IMR-90 (cell line): ENCODE measurements around the gene CARMIL1. TPM values are rescaled to one million over a fixed set of nuclear protein-coding genes. Genes with fewer than 3 reads are reported as not detected.

Experiments
- ATAC-seq: fragments of 200-7000 bp; cut with Tn5 transposase; 2 replicates; pipeline ENCODE4 v1.9.1; 2020; ENCODE audit warnings: low read depth, mild to moderate bottlenecking, moderate library complexity
- BruUV-seq: library from RNA; stranded (reverse); fragments of 400-500 nt; replicated peaks from 2 replicates; lab custom pipeline; 2021; lab: Mats Ljungman, UMichigan
- CTCF ChIA-PET: fragments of 300-600 bp; formaldehyde crosslinking; extraction: SDS; loops from one replicate; lab custom pipeline; 2021; ENCODE audit warnings: antibody characterized with exemption; lab: Yijun Ruan, JAX
- POLR2A ChIA-PET: fragments of 300-600 bp; sonication (Branson Sonifier 250); formaldehyde crosslinking; loops from one replicate; lab custom pipeline; 2022; ENCODE audit warnings: antibody characterized with exemption; ENCODE audit not compliant: unreplicated experiment; lab: Charles Lee
- DNase-seq: peaks from one replicate; pipeline ENCODE4 v3.0.0; 2013
- H2AFZ ChIP-seq: replicated peaks from 2 replicates; pipeline ENCODE3; 2013; ENCODE audit warnings: low read length, mild to moderate bottlenecking; ENCODE audit not compliant: poor library complexity
- H2AK5ac ChIP-seq: 2 replicates; pipeline ENCODE4 v1.6.1; 2013; ENCODE audit warnings: low read depth, low read length, inconsistent platforms
- H2AK9ac ChIP-seq: replicated peaks from 2 replicates; pipeline ENCODE3; 2013; ENCODE audit warnings: mild to moderate bottlenecking, low read depth, low read length, moderate library complexity; ENCODE audit not compliant: poor library complexity
- H2BK120ac ChIP-seq: 2 replicates; pipeline ENCODE4 v1.6.1; 2013; ENCODE audit warnings: low read depth, low read length, inconsistent platforms
- H2BK15ac ChIP-seq: 3 replicates; pipeline ENCODE4 v1.6.1; 2013; ENCODE audit warnings: low read depth, low read length, inconsistent platforms
- H2BK20ac ChIP-seq: 2 replicates; pipeline ENCODE4 v1.6.1; 2013; ENCODE audit warnings: low read depth, mild to moderate bottlenecking, inconsistent platforms, low read length, moderate library complexity
- H2BK5ac ChIP-seq: 2 replicates; pipeline ENCODE4 v1.6.1; 2013; ENCODE audit warnings: mild to moderate bottlenecking, low read depth, low read length, inconsistent platforms; ENCODE audit not compliant: poor library complexity, severe bottlenecking
- H3K14ac ChIP-seq: replicated peaks from 2 replicates; pipeline ENCODE4 v1.6.1; 2013; ENCODE audit warnings: low read depth, low read length, inconsistent platforms
- H3K18ac ChIP-seq: 2 replicates; pipeline ENCODE4 v1.6.1; 2013; ENCODE audit warnings: low read depth, low read length, control low read depth
- H3K23ac ChIP-seq: 2 replicates; pipeline ENCODE4 v1.6.1; 2013; ENCODE audit warnings: low read depth, low read length, inconsistent platforms
- H3K27ac ChIP-seq: 2 replicates; pipeline ENCODE4 v1.5.1; 2013; ENCODE audit warnings: mild to moderate bottlenecking, control low read depth, low read length; ENCODE audit not compliant: insufficient read depth
- H3K27me3 ChIP-seq: 2 replicates; pipeline ENCODE4 v1.6.1; 2013; ENCODE audit warnings: low read length; ENCODE audit not compliant: control insufficient read depth, insufficient read depth
- H3K36me3 ChIP-seq: 2 replicates; pipeline ENCODE4 v1.6.1; 2013; ENCODE audit warnings: low read length, mixed read lengths; ENCODE audit not compliant: control insufficient read depth, insufficient read depth
- H3K4ac ChIP-seq: 2 replicates; pipeline ENCODE4 v1.6.1; 2013; ENCODE audit warnings: low read depth, low read length, inconsistent platforms
- H3K4me1 ChIP-seq: 2 replicates; pipeline ENCODE4 v1.6.1; 2013; ENCODE audit warnings: low read length, mixed read lengths; ENCODE audit not compliant: control insufficient read depth, insufficient read depth
- H3K4me2 ChIP-seq: 2 replicates; pipeline ENCODE4 v1.6.1; 2013; ENCODE audit warnings: low read depth, mild to moderate bottlenecking, control low read depth, low read length, moderate library complexity
- H3K4me3 ChIP-seq: 2 replicates; pipeline ENCODE4 v1.5.1; 2013; ENCODE audit warnings: low read depth, mild to moderate bottlenecking, control low read depth, low read length, moderate library complexity; ENCODE audit not compliant: insufficient read depth
- H3K56ac ChIP-seq: 2 replicates; pipeline ENCODE4 v1.6.1; 2013; ENCODE audit warnings: low read length, inconsistent platforms; ENCODE audit not compliant: insufficient read depth; ENCODE audit errors: extremely low read depth
- H3K79me1 ChIP-seq, 2 experiments: 2 replicates each; pipeline ENCODE4 v1.6.1; 2013; ENCODE audit warnings: low read length in 2 of 2, inconsistent platforms in 1 of 2, low read depth in 1 of 2
- H3K9ac ChIP-seq: 2 replicates; pipeline ENCODE4 v1.6.1; 2013; ENCODE audit warnings: low read depth, low read length, control low read depth
- H3K9me1 ChIP-seq: 2 replicates; pipeline ENCODE4 v1.6.1; 2013; ENCODE audit warnings: low read length, inconsistent platforms; ENCODE audit not compliant: insufficient read depth
- H3K9me3 ChIP-seq: 2 replicates; pipeline ENCODE4 v1.6.1; 2013; ENCODE audit warnings: low read length; ENCODE audit not compliant: control insufficient read depth, insufficient read depth
- H4K20me1 ChIP-seq: 2 replicates; pipeline ENCODE4 v1.6.1; 2013; ENCODE audit warnings: low read length, inconsistent platforms; ENCODE audit not compliant: insufficient read depth
- H4K5ac ChIP-seq: 2 replicates; pipeline ENCODE4 v1.6.1; 2013; ENCODE audit warnings: mild to moderate bottlenecking, low read depth, low read length, control low read depth
- H4K8ac ChIP-seq, 2 experiments: 2 replicates each; pipeline ENCODE4 v1.6.1; 2013; ENCODE audit warnings: low read depth in 2 of 2, low read length in 2 of 2, control low read depth in 1 of 2, inconsistent platforms in 1 of 2
- H4K91ac ChIP-seq: 2 replicates; pipeline ENCODE4 v1.6.1; 2013; ENCODE audit warnings: low read depth, low read length, inconsistent platforms; ENCODE audit not compliant: insufficient read depth
- BHLHE40 ChIP-seq: fragments of 150-350 bp; IDR thresholded peaks from 2 replicates; pipeline ENCODE4 v1.6.1; 2016; ENCODE audit warnings: mild to moderate bottlenecking, low read depth, low read length
- ELK1 ChIP-seq: fragments of 150-350 bp; IDR thresholded peaks from 2 replicates; pipeline ENCODE4 v1.6.1; 2016; ENCODE audit warnings: low read depth, mild to moderate bottlenecking, low read length, moderate library complexity, borderline replicate concordance
- MAZ ChIP-seq: IDR thresholded peaks from 2 replicates; pipeline ENCODE4 v1.6.1; 2012; ENCODE audit warnings: low read depth, mild to moderate bottlenecking, low read length, improper control_type of control experiment, moderate library complexity, borderline replicate concordance
- NFE2L2 ChIP-seq: fragments of 150-350 bp; IDR thresholded peaks from 2 replicates; pipeline ENCODE4 v1.6.1; 2016; ENCODE audit warnings: low read depth, mild to moderate bottlenecking, low read length
- POLR2A ChIP-seq: IDR thresholded peaks from 2 replicates; pipeline ENCODE4 v1.6.1; 2012; ENCODE audit warnings: mild to moderate bottlenecking, low read depth, low read length
- RAD21 ChIP-seq: IDR thresholded peaks from 2 replicates; pipeline ENCODE4 v1.6.1; 2012; ENCODE audit warnings: low read length, improper control_type of control experiment
- RCOR1 ChIP-seq: IDR thresholded peaks from 2 replicates; pipeline ENCODE4 v1.6.1; 2012; ENCODE audit warnings: mild to moderate bottlenecking, low read length, improper control_type of control experiment; ENCODE audit not compliant: insufficient replicate concordance
- SMC3 ChIP-seq: fragments of 150-350 bp; IDR thresholded peaks from 2 replicates; pipeline ENCODE4 v1.6.1; 2016; ENCODE audit warnings: low read depth, mild to moderate bottlenecking, antibody characterized with exemption, low read length, moderate library complexity
- USF2 ChIP-seq: fragments of 150-350 bp; IDR thresholded peaks from 2 replicates; pipeline ENCODE4 v1.6.1; 2017; ENCODE audit warnings: mild to moderate bottlenecking, antibody characterized with exemption, low read length, low read depth
- WGBS, 2 experiments: methylation state at CpG; one replicate each; pipeline versions ENCODE4 v1.1.5 to v1.1.7; 2013; ENCODE audit warnings: missing lambda C conversion rate in 2 of 2; ENCODE audit not compliant: insufficient read length in 1 of 2; ENCODE audit errors: extremely low coverage in 2 of 2; 5-methylcytosine and 5-hydroxymethylcytosine counted together
- dilution Hi-C: fragments of 300-500 bp; cut with HindIII; formaldehyde crosslinking; loops from one replicate; pipeline ENCODE4 v1.14.3; 2018; ENCODE audit warnings: low sequenced_read_pairs; ENCODE audit not compliant: unreplicated experiment
- in situ Hi-C: fragments of 300-500 bp; cut with MboI; formaldehyde crosslinking; loops from 3 replicates; pipeline ENCODE4 v1.14.3; 2019; ENCODE audit warnings: low sequenced_read_pairs, inconsistent platforms, mixed read lengths
- intact Hi-C: fragments of 100-400 bp; cut with micrococcal nuclease; formaldehyde crosslinking; loops from 2 replicates; pipeline ENCODE4 v1.10.0; 2022
- polyA plus RNA-seq, 3 experiments: library from polyadenylated mRNA; depleted of rRNA; stranded (reverse); fragments of >200 nt; gene quantifications; 2 replicates each; pipeline ENCODE4 v1.2.3, GENCODE V29; 2012; ENCODE audit warnings: low replicate concordance in 1 of 3
- total RNA-seq: library from RNA; depleted of rRNA; stranded (reverse); fragments of >200 nt; gene quantifications from 2 replicates; pipeline ENCODE4 v1.2.3, GENCODE V29; 2012

The CARMIL1 gene
- total and polyA plus RNA-seq, 2 of the 4 experiments (the other 2 are of a cell fraction), result 1.3 to 2.9 TPM

GRCh38 chr6:25579902-25580495 is 300.8 kb downstream of the CARMIL1 start:
- POLR2A ChIA-PET, result no interaction called here
- no peak overlapping the region for H2AK9ac ChIP-seq
- dilution Hi-C loops (no loop called here), in situ Hi-C loops (no loop called here), intact Hi-C loops (no loop called here)
- H2BK120ac ChIP-seq, result no peak overlapping the region
- H3K9me3 ChIP-seq, result no peaks in the 10 kb centered on the region
- no peak overlapping the region for H3K4me2 ChIP-seq
- H3K27me3 ChIP-seq, result no peaks in the 10 kb centered on the region
- H2BK5ac ChIP-seq, result no peak overlapping the region
- no peaks in the 10 kb centered on the region; the same call in 1 of the 2 replicates for H3K9me1 ChIP-seq
- no peak overlapping the region for H2AK5ac ChIP-seq
- H4K20me1 ChIP-seq, result no peaks in the 10 kb centered on the region
- H4K5ac ChIP-seq, result no peak overlapping the region
- no peak overlapping the region for H3K4ac ChIP-seq
- TF ChIP-seq BHLHE40 (no peak), MAZ (no peak), USF2 (no peak), SMC3 (no peak), NFE2L2 (no peak), ELK1 (no peak), RAD21 (no peak), RCOR1 (no peak), POLR2A (no peak)
- H2BK15ac ChIP-seq, result no peak overlapping the region
- no peak overlapping the region for H3K9ac ChIP-seq
- H3K36me3 ChIP-seq, result no peaks in the 10 kb centered on the region
- H2BK20ac ChIP-seq, result no peak overlapping the region
- no peaks in the 10 kb centered on the region for H3K4me1 ChIP-seq
- CTCF ChIA-PET, result interaction anchor here (0.7 kb wide), 1 partner anchor 127 kb away, joined by 3 read pairs; no protein-coding TSS in a partner anchor
- H4K8ac ChIP-seq, result no peak overlapping the region
- H2AFZ ChIP-seq, result no peak overlapping the region
- DNase-seq, result no peak
- H4K91ac ChIP-seq, result no peak overlapping the region
- H3K14ac ChIP-seq, result no peak overlapping the region
- no peak overlapping the region for H3K18ac ChIP-seq
- WGBS, 2 experiments, result no CpG with 5 or more reads among the region's 4 CpGs
- no peak overlapping the region for H3K56ac ChIP-seq
- ATAC-seq, result no peak
- no peak overlapping the region; the same call in 1 of the 2 replicates for H3K23ac ChIP-seq
- no TSS peak for BruUV-seq
- H3K27ac ChIP-seq, result no peak overlapping the region
- no peaks in the 10 kb centered on the region for H3K79me1 ChIP-seq
- no peak overlapping the region for H3K4me3 ChIP-seq
